GM06990 (cell line): ENCODE data around the gene RESP18.
A peak's percentile ranks its signal among the peaks of the same experiment; 100 is the strongest.

ENCODE experiments used
- DNase-seq: peaks from one replicate; pipeline ENCODE4 v3.0.0-alpha.2; 2011; ENCODE audit not compliant: insufficient read length; ENCODE audit errors: extremely low read depth
- H3K27me3 ChIP-seq: replicated peaks from 2 replicates; pipeline ENCODE4 v1.6.0; 2011; ENCODE audit warnings: low read length; ENCODE audit not compliant: control insufficient read depth, insufficient read depth
- H3K36me3 ChIP-seq: 2 replicates; pipeline ENCODE4 v1.5.1; 2011; ENCODE audit warnings: low read length; ENCODE audit not compliant: control insufficient read depth, insufficient read depth
- H3K4me3 ChIP-seq: replicated peaks from 2 replicates; pipeline ENCODE4 v1.5.1; 2011; ENCODE audit warnings: low read depth, mild to moderate bottlenecking, control low read depth, low read length
- TF ChIP-seq, protein P1 (sequence below): IDR thresholded peaks from 2 replicates; pipeline ENCODE4 v1.5.1; 2011; ENCODE audit warnings: low read length, control low read depth, mild to moderate bottlenecking, inconsistent platforms; ENCODE audit not compliant: insufficient read depth, poor library complexity, severe bottlenecking

The RESP18 gene

DNA sequence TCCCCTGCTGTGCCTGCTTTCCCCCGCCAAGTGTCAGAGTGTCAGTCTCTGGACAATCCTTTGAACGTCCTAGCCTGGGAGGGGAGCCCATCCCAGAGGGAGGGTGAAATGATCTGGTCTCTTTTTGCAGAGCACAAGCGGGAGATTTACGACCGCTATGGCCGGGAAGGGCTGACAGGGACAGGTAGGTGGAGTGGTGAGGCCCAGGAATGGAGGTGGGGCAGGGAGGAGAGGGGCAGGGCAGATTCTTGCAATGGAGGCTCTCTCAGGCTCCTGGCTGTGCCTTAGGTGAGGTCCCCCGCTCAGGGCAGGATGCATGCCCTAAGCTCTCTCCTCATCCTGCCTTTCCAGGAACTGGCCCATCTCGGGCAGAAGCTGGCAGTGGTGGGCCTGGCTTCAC lies 51.0 kb downstream of the RESP18 start:
- Histone ChIP-seq H3K27me3 (no peaks in the 10 kb centered on the region), H3K36me3 (peaks cover 25% of the 10 kb centered on the region), H3K4me3 (no peak overlapping the region)
- TF ChIP-seq, protein P1, sequence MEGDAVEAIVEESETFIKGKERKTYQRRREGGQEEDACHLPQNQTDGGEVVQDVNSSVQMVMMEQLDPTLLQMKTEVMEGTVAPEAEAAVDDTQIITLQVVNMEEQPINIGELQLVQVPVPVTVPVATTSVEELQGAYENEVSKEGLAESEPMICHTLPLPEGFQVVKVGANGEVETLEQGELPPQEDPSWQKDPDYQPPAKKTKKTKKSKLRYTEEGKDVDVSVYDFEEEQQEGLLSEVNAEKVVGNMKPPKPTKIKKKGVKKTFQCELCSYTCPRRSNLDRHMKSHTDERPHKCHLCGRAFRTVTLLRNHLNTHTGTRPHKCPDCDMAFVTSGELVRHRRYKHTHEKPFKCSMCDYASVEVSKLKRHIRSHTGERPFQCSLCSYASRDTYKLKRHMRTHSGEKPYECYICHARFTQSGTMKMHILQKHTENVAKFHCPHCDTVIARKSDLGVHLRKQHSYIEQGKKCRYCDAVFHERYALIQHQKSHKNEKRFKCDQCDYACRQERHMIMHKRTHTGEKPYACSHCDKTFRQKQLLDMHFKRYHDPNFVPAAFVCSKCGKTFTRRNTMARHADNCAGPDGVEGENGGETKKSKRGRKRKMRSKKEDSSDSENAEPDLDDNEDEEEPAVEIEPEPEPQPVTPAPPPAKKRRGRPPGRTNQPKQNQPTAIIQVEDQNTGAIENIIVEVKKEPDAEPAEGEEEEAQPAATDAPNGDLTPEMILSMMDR, result no peak
- DNase-seq, result no peak

DNA sequence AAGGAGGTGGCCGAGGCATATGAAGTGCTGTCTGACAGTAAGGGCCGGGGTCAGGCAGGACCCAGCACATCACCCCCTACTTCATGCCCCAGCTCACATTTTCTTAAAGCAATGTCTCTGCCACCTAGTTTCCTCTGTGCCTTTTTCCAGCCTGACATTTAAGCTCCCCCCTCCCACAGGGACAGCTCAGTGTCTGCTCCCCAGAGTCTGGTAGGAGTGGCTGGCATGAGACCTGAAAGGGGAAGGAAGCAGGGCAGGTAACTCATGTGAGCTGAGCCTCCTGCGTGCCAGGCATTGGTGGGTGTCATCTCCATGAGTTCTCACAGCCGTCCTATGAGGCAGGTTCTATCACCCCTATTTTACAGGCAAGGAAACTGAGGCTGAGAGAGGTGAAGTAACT lies 51.9 kb downstream of the RESP18 start:
- H3K4me3 ChIP-seq, result no peak overlapping the region; the same call in 1 of the 2 replicates
- peaks cover 23% of the 10 kb centered on the region for H3K36me3 ChIP-seq
- no peak for DNase-seq

DNA sequence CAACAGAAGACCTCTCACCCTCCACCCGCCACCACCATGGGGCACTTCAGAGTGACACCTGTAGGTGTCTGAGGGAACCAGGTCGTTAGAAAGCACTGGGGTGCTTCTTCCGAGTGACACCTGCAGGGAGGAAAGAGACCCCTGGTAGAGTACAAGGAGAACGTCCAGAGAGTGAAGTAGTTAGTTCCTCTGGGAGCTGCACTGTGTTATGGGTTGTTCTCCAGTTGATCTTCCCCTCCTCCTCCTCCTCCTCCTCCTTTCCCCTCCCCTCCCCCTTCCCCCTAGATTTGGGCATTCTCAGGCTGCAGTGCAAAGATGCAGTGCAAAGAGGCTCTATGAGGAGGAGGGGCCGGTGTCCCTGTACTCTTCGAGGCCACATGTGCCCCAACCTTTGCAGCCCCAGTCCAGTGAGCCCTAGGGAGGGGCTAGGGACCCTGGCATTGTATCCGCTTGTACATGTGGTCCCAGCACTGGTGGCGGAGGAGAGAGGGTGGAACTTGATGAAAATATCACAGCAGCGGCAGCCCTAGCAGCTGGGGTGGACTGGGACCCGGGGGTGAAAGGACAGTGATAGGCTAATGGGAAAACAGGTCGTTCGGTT lies 52.5 kb downstream of the RESP18 start:
- no peak for DNase-seq
- TF ChIP-seq, protein P1, result no peak
- Histone ChIP-seq H3K36me3 (peaks cover 17% of the 10 kb centered on the region), H3K27me3 (no peaks in the 10 kb centered on the region), H3K4me3 (peak overlapping the region; percentile 64)

More for the DNA sequence above, 51.9 kb downstream of the RESP18 start:
- no peaks in the 10 kb centered on the region for H3K27me3 ChIP-seq
- TF ChIP-seq, protein P1, result no peak

DNA sequence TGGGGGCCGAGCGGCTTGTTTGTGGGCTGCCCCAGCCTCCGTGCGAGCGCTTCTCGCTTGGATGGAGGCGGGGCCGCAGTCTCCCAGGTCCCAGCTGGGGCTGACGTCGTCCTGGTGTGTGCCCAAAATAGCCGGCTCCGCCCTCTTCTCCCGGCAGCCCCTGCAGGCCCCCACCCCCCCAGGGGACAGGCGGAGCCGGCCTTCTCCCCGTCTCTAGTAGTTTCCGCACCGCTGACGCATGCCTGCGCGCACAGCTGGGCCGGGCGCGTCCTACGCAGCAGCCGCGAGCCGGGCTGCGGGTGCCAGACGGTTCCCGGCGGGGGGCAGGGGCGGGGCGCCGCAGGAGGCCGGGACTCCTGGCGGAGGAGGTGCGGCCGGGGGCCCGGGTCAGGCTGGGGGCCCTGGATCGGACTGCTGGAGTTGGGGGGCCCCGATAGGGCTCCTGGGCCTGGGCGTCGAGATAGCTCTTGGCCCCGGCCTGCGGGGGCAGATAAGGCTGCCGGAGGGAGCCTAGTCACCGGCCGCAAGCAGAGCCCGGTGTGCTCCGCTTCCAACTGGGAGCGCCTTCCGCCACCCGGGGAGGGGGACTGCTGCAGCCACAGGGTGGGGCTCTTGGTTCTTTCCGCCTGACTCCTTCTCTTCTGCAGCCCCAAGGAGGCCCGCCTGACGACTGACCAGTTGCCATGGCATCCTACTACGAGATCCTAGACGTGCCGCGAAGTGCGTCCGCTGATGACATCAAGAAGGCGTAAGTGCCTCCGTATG lies 53.2 kb downstream of the RESP18 start, which contains the start of gene DNAJB2:
DNAJB2 (plus strand) TSS at position 216 of the 765 bp plus-strand sequence; CDS start at position 684, 468 bp downstream.
- H3K27me3 ChIP-seq, result no peaks in the 10 kb centered on the region
- peak; percentile 98 for DNase-seq
- peak within 1 kb of the TSS; percentile 64 for H3K4me3 ChIP-seq
- peaks cover 14% of the 10 kb centered on the region for H3K36me3 ChIP-seq
- TF ChIP-seq, protein P1, result peak; percentile 29

DNA sequence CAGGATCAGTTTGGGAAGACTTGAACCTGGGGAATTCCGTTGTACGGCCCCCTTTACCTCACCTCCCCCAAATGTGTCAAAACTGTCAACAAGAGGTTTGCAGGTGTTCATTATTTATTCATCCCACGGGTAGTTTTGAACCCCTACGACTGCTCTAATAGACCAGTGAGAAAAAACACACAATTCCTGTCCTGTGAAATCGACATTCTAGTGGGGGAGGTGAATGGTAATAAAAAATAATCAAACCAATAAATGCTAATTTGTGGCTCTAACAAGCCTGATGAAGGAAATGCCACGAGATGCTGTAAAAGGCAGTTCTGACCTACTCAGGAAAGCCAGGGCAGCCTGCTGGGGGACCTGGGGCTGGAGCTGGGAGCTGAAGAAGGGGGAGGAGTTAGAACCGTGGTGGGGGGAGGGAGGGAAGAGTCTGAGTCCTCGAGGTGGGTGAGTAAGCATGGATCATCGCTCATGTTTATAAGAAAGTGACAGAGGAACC lies 53.8 kb downstream of the RESP18 start:
- H3K36me3 ChIP-seq, result peaks cover 13% of the 10 kb centered on the region
- DNase-seq, result no peak
- TF ChIP-seq, protein P1, result no peak
- no peaks in the 10 kb centered on the region for H3K27me3 ChIP-seq
- H3K4me3 ChIP-seq, result peak overlapping the region; percentile 39
